B cell (primary cell): Measurements from ENCODE around the gene GCA. TPM values are rescaled to one million over a fixed set of nuclear protein-coding genes. Genes with fewer than 3 reads are reported as not detected.

ENCODE experiments used
- ATAC-seq: fragments of 200-7000 bp; cut with Tn5 transposase; one replicate; pipeline ENCODE4 v1.10.0; 2021; ENCODE audit warnings: low read depth, mild to moderate bottlenecking, moderate number of reproducible peaks, moderate library complexity
- CTCF ChIA-PET: fragments of 350-600 bp; sonication (Branson Sonifier 250); formaldehyde crosslinking; loops from one replicate; lab custom pipeline; 2021; ENCODE audit warnings: antibody characterized with exemption, inconsistent platforms; lab: Charles Lee
- POLR2A ChIA-PET: fragments of 350-600 bp; sonication (Branson Sonifier 250); formaldehyde crosslinking; loops from one replicate; lab custom pipeline; 2021; ENCODE audit warnings: antibody characterized with exemption; lab: Charles Lee
- DNase-seq: peaks from one replicate; pipeline ENCODE4 v3.0.0; 2013
- H2AFZ ChIP-seq: 2 replicates; pipeline ENCODE4 v1.6.1; 2012; ENCODE audit warnings: mild to moderate bottlenecking, low read depth, low read length; ENCODE audit not compliant: insufficient read depth, poor library complexity, severe bottlenecking
- H3K27ac ChIP-seq, 2 donors: 1 replicate in 1 of 2; 2 replicates in 1 of 2; pipeline ENCODE4 v1.5.1; 2012 to 2013; ENCODE audit warnings: low read length in 2 of 2, mild to moderate bottlenecking in 2 of 2, moderate library complexity in 1 of 2
- H3K27me3 ChIP-seq, 4 experiments: fragments of 200-600 bp in 1 of 4; sonication (generic) in 1 of 4; replicated peaks in 1 of 4; 1 replicate in 2 of 4; 2 replicates in 2 of 4; pipeline versions ENCODE4 v1.6.1 to v1.7.0; 2013 to 2016; ENCODE audit warnings: low read length in 3 of 4, mild to moderate bottlenecking in 2 of 4, mixed read lengths in 1 of 4, moderate library complexity in 1 of 4; ENCODE audit not compliant: insufficient read depth in 4 of 4, control insufficient read depth in 3 of 4; ENCODE audit errors: control extremely low read depth in 1 of 4
- H3K36me3 ChIP-seq, 2 experiments: replicated peaks in 1 of 2; 1 replicate in 1 of 2; 2 replicates in 1 of 2; pipeline versions ENCODE4 v1.6.1 to v1.7.1; 2013; ENCODE audit warnings: low read length in 1 of 2; ENCODE audit not compliant: insufficient read depth in 2 of 2, control insufficient read depth in 1 of 2; ENCODE audit errors: control extremely low read depth in 1 of 2, extremely low read depth in 1 of 2
- H3K4me1 ChIP-seq, 2 donors: fragments of 200-600 bp in 1 of 2; sonication (generic) in 1 of 2; 1 replicate in 1 of 2; 2 replicates in 1 of 2; pipeline versions ENCODE4 v1.5.1 to v1.6.1; 2013 to 2017; ENCODE audit warnings: low read length in 2 of 2; ENCODE audit not compliant: control insufficient read depth in 2 of 2, insufficient read depth in 2 of 2
- H3K4me2 ChIP-seq: replicated peaks from 2 replicates; pipeline ENCODE3; 2012; ENCODE audit warnings: mild to moderate bottlenecking, low read depth, low read length; ENCODE audit not compliant: poor library complexity, severe bottlenecking
- H3K4me3 ChIP-seq, 5 experiments: fragments of 200-600 bp in 1 of 5; sonication (generic) in 1 of 5; 1 replicate in 3 of 5; 2 replicates in 2 of 5; pipeline versions ENCODE4 v1.5.1 to v1.7.0; 2011 to 2016; ENCODE audit warnings: low read length in 4 of 5, mild to moderate bottlenecking in 4 of 5, low read depth in 2 of 5, control low read depth in 1 of 5, moderate library complexity in 1 of 5; ENCODE audit not compliant: insufficient read depth in 1 of 5; ENCODE audit errors: control extremely low read depth in 1 of 5, extremely low read depth in 1 of 5
- H3K79me2 ChIP-seq: fragments of 200-600 bp; sonication (generic); one replicate; pipeline ENCODE4 v1.6.0; 2016; ENCODE audit warnings: low read length; ENCODE audit not compliant: control insufficient read depth, insufficient read depth
- H3K9ac ChIP-seq: fragments of 200-600 bp; sonication (generic); 2 replicates; pipeline ENCODE4 v1.6.1; 2017; ENCODE audit warnings: mild to moderate bottlenecking, low read length, moderate library complexity
- H3K9me3 ChIP-seq, 3 donors: one replicate each; pipeline versions ENCODE4 v1.6.1 to v1.7.1; 2013; ENCODE audit warnings: low read length in 2 of 3; ENCODE audit not compliant: control insufficient read depth in 2 of 3, insufficient read depth in 1 of 3; ENCODE audit errors: control extremely low read depth in 1 of 3
- H4K20me1 ChIP-seq: 2 replicates; pipeline ENCODE4 v1.6.0; 2012; ENCODE audit warnings: mild to moderate bottlenecking, low read length; ENCODE audit not compliant: insufficient read depth, control insufficient read depth, poor library complexity, severe bottlenecking
- H3K27ac Mint-ChIP-seq: one replicate; pipeline ENCODE4 v1.8.0; 2021; ENCODE audit warnings: mixed read lengths
- H3K27me3 Mint-ChIP-seq: one replicate; pipeline ENCODE4 v1.8.0; 2021; ENCODE audit warnings: mixed read lengths
- H3K4me1 Mint-ChIP-seq: one replicate; pipeline ENCODE4 v1.8.0; 2021; ENCODE audit warnings: mixed read lengths
- H3K4me3 Mint-ChIP-seq: one replicate; pipeline ENCODE4 v1.8.0; 2021; ENCODE audit warnings: mixed read lengths
- H3K9me3 Mint-ChIP-seq: one replicate; pipeline ENCODE4 v1.8.0; 2022; ENCODE audit warnings: mixed read lengths; ENCODE audit not compliant: insufficient read depth
- CTCF ChIP-seq: fragments of 200-600 bp; IDR thresholded peaks from one replicate; pipeline ENCODE4 v1.8.0; 2022; ENCODE audit warnings: antibody characterized with exemption, mild to moderate bottlenecking
- EZH2 ChIP-seq: IDR thresholded peaks from 2 replicates; pipeline ENCODE4 v1.6.1; 2012; ENCODE audit warnings: borderline replicate concordance, low read depth, mild to moderate bottlenecking, moderate library complexity, low read length; ENCODE audit not compliant: insufficient read depth, poor library complexity, severe bottlenecking
- WGBS: methylation state at CpG from one replicate; pipeline ENCODE4 v1.1.5; 2013; ENCODE audit warnings: missing lambda C conversion rate; ENCODE audit not compliant: insufficient coverage; 5-methylcytosine and 5-hydroxymethylcytosine counted together
- intact Hi-C: fragments of 100-400 bp; cut with micrococcal nuclease; formaldehyde crosslinking; loops from one replicate; pipeline ENCODE4 v1.10.0; 2022
- polyA plus RNA-seq: library from polyadenylated mRNA; depleted of rRNA; stranded (reverse); fragments of >200 nt; gene quantifications from 2 replicates; pipeline ENCODE4 v1.2.3, GENCODE V29; 2012
- total RNA-seq, 2 donors: library from RNA; stranded (reverse); fragments of 120-200 nt in 1 of 2; gene quantifications; 1 replicate in 1 of 2; 2 replicates in 1 of 2; pipeline versions ENCODE4 v1.2.3 to v1.2.4, GENCODE V29; 2013 to 2022

Gene GCA
- total and polyA plus RNA-seq, 2 donors (not counting 1 experiment from before 2014, with no cell fraction given), result 17.9 to 33.0 TPM

DNA sequence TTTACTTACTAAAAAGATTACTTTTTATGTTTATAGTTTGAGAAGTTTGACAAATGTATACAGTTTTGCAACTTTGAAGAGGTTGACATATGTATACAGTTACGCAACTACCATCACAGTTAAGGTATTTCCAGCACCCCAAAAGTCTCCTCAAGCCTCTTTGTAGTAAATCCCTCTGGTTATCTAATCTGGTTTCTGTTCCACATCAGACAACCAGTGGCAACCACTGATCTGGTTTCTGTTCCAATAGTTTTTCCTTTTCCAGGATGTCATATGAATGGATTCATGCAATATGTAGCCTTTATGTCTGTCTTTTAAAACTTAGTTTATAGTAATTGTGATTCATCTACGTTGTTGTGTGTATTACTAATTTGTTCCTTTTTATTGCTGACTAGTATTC is 48.9 kb upstream of the GCA start:
- ChIA-PET CTCF (interaction anchor here (1.2 to 5.3 kb wide), 3 partner anchors 14 to 74 kb away, joined by 3 to 68 read pairs (median 4); no protein-coding TSS in a partner anchor), POLR2A (no interaction called here)
- H3K4me1 ChIP-seq, result no peaks in the 10 kb centered on the region
- Mint-ChIP-seq H3K27ac (no peak overlapping the region), H3K9me3 (no peaks in the 10 kb centered on the region), H3K27me3 (no peaks in the 10 kb centered on the region), H3K4me3 (no peak overlapping the region), H3K4me1 (peaks cover 2% of the 10 kb centered on the region)
- WGBS, result 100% methylated on average over 1 of the region's 2 CpGs
- TF ChIP-seq EZH2, result no peak
- TF ChIP-seq CTCF, result no peak
- H3K36me3 ChIP-seq, result peaks cover 9 to 27% of the 10 kb centered on the region in 2 experiments
- H3K27me3 ChIP-seq, result no peaks in the 10 kb centered on the region
- no peak for DNase-seq
- no peak for ATAC-seq
- no peaks in the 10 kb centered on the region for H3K79me2 ChIP-seq
- H3K4me2 ChIP-seq, result no peak overlapping the region
- no peaks in the 10 kb centered on the region for H3K9me3 ChIP-seq
- no peak overlapping the region for H3K27ac ChIP-seq
- no peak overlapping the region for H3K4me3 ChIP-seq
- no peak overlapping the region for H2AFZ ChIP-seq
- H4K20me1 ChIP-seq, result no peaks in the 10 kb centered on the region
- intact Hi-C loops, result no loop called here
- no peak overlapping the region for H3K9ac ChIP-seq

DNA sequence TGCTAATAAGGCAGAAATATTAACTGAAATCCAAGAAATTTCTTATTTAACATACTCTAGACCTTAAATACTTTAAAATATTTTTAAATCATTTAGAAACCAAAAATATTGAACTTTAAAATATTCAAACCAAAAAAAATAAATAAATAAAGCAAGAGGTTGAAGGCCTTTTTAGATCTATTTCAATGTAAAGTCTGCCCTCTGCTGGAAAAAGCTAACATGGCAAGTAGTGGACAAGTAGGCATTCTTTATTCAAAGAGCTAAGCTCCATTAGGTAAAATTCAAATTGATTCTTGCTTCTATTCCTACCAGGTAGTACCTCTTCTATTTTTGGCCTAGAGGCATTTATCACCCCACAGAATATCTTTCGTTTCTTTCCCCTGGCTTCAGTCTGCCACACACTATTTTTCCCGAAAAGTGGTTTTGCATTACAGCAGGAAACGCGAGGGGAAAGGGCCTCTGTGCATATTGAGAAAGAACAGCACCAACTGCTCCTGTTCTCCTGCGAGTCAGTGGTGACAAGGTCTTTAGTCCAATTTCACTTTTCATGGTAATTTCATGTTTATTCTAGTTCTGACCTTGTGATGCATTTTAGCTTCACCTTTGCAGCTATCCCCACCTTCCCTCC is 45.9 kb upstream of the GCA start:
- peak; percentile 74 for DNase-seq
- TF ChIP-seq CTCF (peak; percentile 98), EZH2 (no peak)
- ChIA-PET POLR2A (interaction anchor here (1.1 kb wide), 1 partner anchor 20 kb away, joined by 6 read pairs; no protein-coding TSS in a partner anchor), CTCF (interaction anchor here (0.7 to 8.4 kb wide), 23 partner anchors 10 to 290 kb away, joined by 3 to 91 read pairs (median 5); partner anchors contain the start of genes GCA and IFIH1)
- H3K9me3 Mint-ChIP-seq, result no peaks in the 10 kb centered on the region
- H3K4me2 ChIP-seq, result no peak overlapping the region
- no peaks in the 10 kb centered on the region for H3K27me3 ChIP-seq
- H3K4me1 Mint-ChIP-seq, result peaks cover 2% of the 10 kb centered on the region
- H2AFZ ChIP-seq, result no peak overlapping the region
- H3K4me1 ChIP-seq, result no peaks in the 10 kb centered on the region
- H3K79me2 ChIP-seq, result no peaks in the 10 kb centered on the region
- peak; percentile 62 for ATAC-seq
- WGBS, result 55% methylated on average over 4 of the region's 5 CpGs
- no peak overlapping the region for H3K4me3 ChIP-seq
- no peak overlapping the region for H3K27ac Mint-ChIP-seq
- H4K20me1 ChIP-seq, result no peaks in the 10 kb centered on the region
- H3K4me3 Mint-ChIP-seq, result no peak overlapping the region
- no peak overlapping the region for H3K9ac ChIP-seq
- no peaks in the 10 kb centered on the region for H3K27me3 Mint-ChIP-seq
- peaks cover 3 to 19% of the 10 kb centered on the region in 2 experiments for H3K36me3 ChIP-seq
- no peak overlapping the region for H3K27ac ChIP-seq
- H3K9me3 ChIP-seq, result no peaks in the 10 kb centered on the region
- intact Hi-C loops, result loop anchor here (1.0 to 2.0 kb wide), 2 partner anchors 77 to 145 kb away; partner anchors contain the start of gene GCG
